GM23338 (cell line): ENCODE data around the gene SMIM31.

Experiments
- CREB1 ChIP-seq: fragments of 250-450 bp; sonication (Bioruptor Pico); IDR thresholded peaks from 2 replicates; pipeline ENCODE4 v1.5.0; 2020; ENCODE audit warnings: low read depth, mild to moderate bottlenecking, moderate library complexity
- CTCF ChIP-seq, 2 experiments: fragments of 200-600 bp in 1 of 2; sonication (generic) in 1 of 2; conservative IDR thresholded peaks; 2 replicates each; pipeline versions ENCODE4 v1.5.1 to v1.6.1; 2016 to 2017; ENCODE audit warnings: antibody characterized with exemption in 2 of 2, low read depth in 2 of 2, mild to moderate bottlenecking in 2 of 2, moderate library complexity in 1 of 2
- EZH2 ChIP-seq: fragments of 200-600 bp; sonication (generic); IDR thresholded peaks from one replicate; pipeline ENCODE4 v1.8.0; 2017; ENCODE audit warnings: antibody characterized with exemption, mild to moderate bottlenecking, low read depth; ENCODE audit not compliant: unreplicated experiment
- EZH2phosphoT487 ChIP-seq: fragments of 200-600 bp; sonication (generic); IDR thresholded peaks from one replicate; pipeline ENCODE4 v1.8.1; 2018; ENCODE audit warnings: antibody characterized with exemption; ENCODE audit not compliant: unreplicated experiment
- JUNB ChIP-seq: IDR thresholded peaks from one replicate; pipeline ENCODE4 v1.6.1; 2016; ENCODE audit warnings: antibody characterized with exemption; ENCODE audit not compliant: unreplicated experiment
- NANOG ChIP-seq: IDR thresholded peaks from 2 replicates; pipeline ENCODE4 v1.6.1; 2016; ENCODE audit warnings: antibody characterized with exemption, borderline replicate concordance
- POLR2AphosphoS5 ChIP-seq: IDR thresholded peaks from 2 replicates; pipeline ENCODE4 v1.6.1; 2016; ENCODE audit warnings: antibody characterized with exemption, low read depth
- REST ChIP-seq: IDR thresholded peaks from one replicate; pipeline ENCODE4 v1.6.1; 2018; ENCODE audit warnings: antibody characterized with exemption; ENCODE audit not compliant: unreplicated experiment
- ZNF331 ChIP-seq: fragments of 250-450 bp; sonication (Bioruptor Pico); IDR thresholded peaks from 2 replicates; pipeline ENCODE4 v1.5.0; 2020; ENCODE audit warnings: low read depth, mild to moderate bottlenecking, moderate library complexity

- TF ChIP-seq CTCF (conservative IDR thresholded peaks at IDR 0.05; ENCODE audit: low read depth in 2 of 2) (no peak), EZH2 (no peak), REST (no peak), NANOG (no peak), EZH2phosphoT487 (no peak), POLR2AphosphoS5 (no peak), CREB1 (no peak), ZNF331 (CRISPR knock-in tag) (no peak), JUNB (no peak)
These were observed 75.0 kb downstream of the SMIM31 start for GRCh38 chr4:164828955-164829354.
